HUES6 (cell line): ENCODE measurements around the gene PZP.
"Not testable (repeated sequence)": the region's sequence is repeated elsewhere in the genome, so short reads cannot be mapped to it uniquely, and the experiment has no call there.

Experiments
- H3K27ac ChIP-seq: 2 replicates; pipeline ENCODE4 v1.7.0; 2013; ENCODE audit warnings: low read depth, mild to moderate bottlenecking, low read length, inconsistent platforms
- H3K27me3 ChIP-seq: 2 replicates; pipeline ENCODE4 v1.6.1; 2013; ENCODE audit warnings: low read length; ENCODE audit not compliant: control insufficient read depth, insufficient read depth
- H3K36me3 ChIP-seq: 2 replicates; pipeline ENCODE4 v1.6.1; 2013; ENCODE audit warnings: low read length; ENCODE audit not compliant: control insufficient read depth, insufficient read depth
- H3K4me1 ChIP-seq: 2 replicates; pipeline ENCODE4 v1.6.1; 2013; ENCODE audit warnings: low read length; ENCODE audit not compliant: control insufficient read depth, insufficient read depth
- H3K4me3 ChIP-seq: 2 replicates; pipeline ENCODE4 v1.5.1; 2013; ENCODE audit warnings: low read depth, low read length
- H3K9ac ChIP-seq: one replicate; pipeline ENCODE4 v1.6.1; 2013; ENCODE audit warnings: mild to moderate bottlenecking, low read length
- H3K9me3 ChIP-seq: 2 replicates; pipeline ENCODE4 v1.6.1; 2013; ENCODE audit warnings: low read depth, low read length; ENCODE audit not compliant: control insufficient read depth, insufficient read depth

The PZP gene

DNA sequence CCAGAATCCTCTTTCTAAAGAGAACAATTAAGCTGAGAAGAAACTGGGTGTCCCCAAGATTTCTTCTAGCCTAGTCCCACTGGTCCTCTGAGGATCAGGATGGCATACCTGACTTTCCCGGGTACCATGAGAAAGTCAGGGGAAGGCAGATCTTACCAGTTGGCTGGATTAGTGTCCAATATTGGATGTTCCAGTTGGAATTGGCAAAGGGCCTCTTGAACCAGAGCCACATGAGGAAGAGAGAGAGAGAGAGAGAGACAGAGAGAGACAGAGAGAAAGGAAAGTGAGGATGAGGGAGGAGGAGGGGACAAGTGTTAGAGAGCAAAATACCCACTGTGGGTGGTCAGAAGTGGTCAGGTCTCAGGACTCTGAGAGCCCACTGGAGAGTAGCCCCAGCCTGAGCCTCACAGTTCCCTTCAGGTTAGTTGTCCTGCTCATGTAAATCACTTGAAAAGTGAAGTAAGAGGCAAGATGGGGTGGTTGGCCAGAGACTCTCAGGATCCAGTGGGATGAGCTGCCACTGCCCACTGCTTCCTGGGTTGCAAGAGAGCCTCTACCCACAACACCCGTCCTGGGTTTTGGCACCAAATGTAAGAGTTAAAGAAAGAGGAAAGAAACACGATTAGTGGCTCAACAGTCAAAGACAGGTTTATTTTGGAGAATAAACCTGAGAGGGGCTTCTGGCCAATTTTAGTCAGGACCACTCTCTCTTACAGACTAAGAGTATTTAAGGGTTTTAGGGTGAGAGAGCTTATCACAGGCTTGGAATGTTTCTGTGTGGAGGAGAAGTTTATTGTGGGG is 64.1 kb downstream of the PZP start:
- Histone ChIP-seq H3K27ac (no peak overlapping the region), H3K9ac (no peak overlapping the region)

DNA sequence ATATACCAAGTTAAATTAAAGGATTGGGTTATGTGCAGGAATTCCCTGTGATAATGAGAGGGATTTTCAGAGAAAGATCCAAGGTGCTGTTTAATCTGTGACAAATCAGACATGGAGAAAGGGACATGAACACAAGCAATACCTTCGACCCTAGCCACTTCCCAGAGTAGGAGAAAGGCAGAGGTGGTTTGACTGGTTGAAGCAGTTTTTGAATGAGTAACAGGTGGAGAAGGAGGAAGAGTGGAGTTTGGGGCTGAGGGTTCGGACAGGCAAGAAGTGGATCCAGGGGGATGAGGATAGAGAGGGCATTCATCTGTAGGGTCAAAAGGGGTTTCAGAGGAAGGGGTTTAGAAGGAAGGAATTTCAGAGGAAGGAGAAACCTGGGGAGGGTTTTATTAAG is 65.1 kb downstream of the PZP start:
- Histone ChIP-seq H3K36me3 (no peaks in the 10 kb centered on the region), H3K27me3 (no peaks in the 10 kb centered on the region), H3K4me3 (no peak overlapping the region), H3K9ac (no peak overlapping the region), H3K27ac (no peak overlapping the region), H3K9me3 (peaks cover 44% of the 10 kb centered on the region), H3K4me1 (no peaks in the 10 kb centered on the region)

More for the DNA sequence above, 64.1 kb downstream of the PZP start:
- Histone ChIP-seq H3K4me1 (no peaks in the 10 kb centered on the region), H3K4me3 (no peak overlapping the region), H3K9me3 (peaks cover 43% of the 10 kb centered on the region), H3K36me3 (no peaks in the 10 kb centered on the region), H3K27me3 (no peaks in the 10 kb centered on the region)

DNA sequence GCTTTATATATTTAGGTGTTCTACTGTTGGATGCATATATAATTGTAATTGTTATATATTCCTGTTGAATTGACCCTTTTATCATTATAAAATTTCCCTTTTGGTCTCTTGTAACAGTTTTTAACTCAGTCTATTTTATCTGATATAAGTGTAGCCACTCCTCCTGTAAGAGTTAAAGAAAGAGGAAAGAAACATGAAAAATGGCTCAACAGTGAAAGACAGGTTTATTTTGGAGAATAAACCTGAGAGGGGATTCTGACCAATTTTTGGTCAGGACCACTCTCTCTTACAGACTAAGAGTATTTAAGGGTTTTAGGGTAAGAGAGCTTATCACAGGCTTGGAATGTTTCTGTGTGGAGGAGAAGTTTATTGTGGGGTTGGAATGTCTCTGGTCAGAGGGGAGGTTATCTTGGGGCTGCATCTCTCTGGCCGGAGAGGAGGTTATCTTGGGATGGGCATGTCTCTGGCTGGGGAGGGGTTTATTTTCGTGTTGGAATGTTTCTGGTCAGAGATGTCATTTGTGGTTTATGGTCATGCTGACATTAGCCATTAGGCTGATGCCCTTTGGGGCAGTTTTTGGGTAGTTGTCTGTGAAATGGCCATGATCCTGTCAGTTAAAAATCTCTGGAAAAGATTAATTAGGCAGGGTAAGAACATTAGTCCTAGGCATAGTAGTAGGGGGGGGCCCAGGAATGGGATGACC is 68.5 kb downstream of the PZP start:
- H3K9me3 ChIP-seq, result peaks cover 36% of the 10 kb centered on the region
- not testable (repeated sequence) for H3K4me3 ChIP-seq, H3K27me3 ChIP-seq, H3K9ac ChIP-seq, H3K36me3 ChIP-seq, H3K4me1 ChIP-seq, H3K27ac ChIP-seq

DNA sequence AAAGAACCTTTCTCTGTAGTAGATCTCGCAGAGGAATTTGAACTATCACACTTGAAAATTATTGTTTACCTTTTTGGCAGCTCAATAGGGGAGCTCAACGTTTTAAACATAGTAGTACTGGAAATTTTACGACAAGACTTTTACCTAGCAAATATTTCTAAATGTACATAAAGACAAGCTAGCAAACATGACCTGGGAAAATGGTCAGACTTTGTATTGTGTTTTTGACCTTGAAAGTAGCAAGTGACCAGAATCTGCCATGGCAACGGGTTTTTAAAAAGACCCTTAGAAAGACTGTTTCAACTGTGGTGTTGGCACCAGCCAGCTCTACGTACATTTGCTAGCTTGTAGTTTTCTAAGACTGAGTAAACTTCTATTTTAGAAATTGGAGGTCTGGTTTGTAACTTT is 72.3 kb downstream of the PZP start:
- H3K36me3 ChIP-seq, result no peaks in the 10 kb centered on the region
- H3K27me3 ChIP-seq, result no peaks in the 10 kb centered on the region
- H3K9me3 ChIP-seq, result peaks cover 17% of the 10 kb centered on the region; the same call in 1 of the 2 replicates
- H3K9ac ChIP-seq, result no peak overlapping the region
- no peak overlapping the region for H3K4me3 ChIP-seq
- H3K27ac ChIP-seq, result no peak overlapping the region
- no peaks in the 10 kb centered on the region for H3K4me1 ChIP-seq

DNA sequence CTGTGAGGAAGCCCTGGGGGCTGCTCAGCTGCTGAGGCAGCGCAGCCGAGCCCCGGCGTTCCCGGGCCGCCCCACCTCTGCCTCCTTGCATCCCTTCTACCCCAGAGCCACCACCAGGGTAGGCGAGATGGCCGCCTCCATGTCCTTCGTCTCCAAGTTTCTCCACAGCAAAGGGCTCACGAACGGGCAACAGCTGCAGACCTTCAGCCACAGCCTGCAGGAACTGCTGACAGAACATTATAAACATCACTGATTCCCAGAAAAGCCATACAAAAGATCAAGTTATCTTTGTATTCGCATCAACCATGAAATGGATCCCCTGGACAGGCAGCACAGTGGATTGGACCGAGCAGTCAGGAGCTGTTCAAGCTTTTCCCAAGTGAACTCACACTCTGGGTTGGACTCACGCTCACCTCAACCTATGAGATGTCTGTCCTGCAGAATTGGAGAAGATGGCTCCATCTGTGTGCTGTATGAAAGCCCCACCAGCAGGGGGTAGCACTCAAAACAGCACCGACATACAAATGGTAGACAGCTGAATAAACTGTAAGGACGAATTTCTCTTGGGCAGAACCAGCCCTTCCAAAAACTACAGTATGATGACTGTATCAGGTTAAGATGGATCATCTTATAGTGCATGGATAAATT is 73.1 kb downstream of the PZP start:
- Histone ChIP-seq H3K9ac (no peak overlapping the region), H3K9me3 (peaks cover 10% of the 10 kb centered on the region; the same call in 1 of the 2 replicates), H3K36me3 (no peaks in the 10 kb centered on the region), H3K4me1 (no peaks in the 10 kb centered on the region), H3K27me3 (no peaks in the 10 kb centered on the region), H3K4me3 (no peak overlapping the region), H3K27ac (no peak overlapping the region)

DNA sequence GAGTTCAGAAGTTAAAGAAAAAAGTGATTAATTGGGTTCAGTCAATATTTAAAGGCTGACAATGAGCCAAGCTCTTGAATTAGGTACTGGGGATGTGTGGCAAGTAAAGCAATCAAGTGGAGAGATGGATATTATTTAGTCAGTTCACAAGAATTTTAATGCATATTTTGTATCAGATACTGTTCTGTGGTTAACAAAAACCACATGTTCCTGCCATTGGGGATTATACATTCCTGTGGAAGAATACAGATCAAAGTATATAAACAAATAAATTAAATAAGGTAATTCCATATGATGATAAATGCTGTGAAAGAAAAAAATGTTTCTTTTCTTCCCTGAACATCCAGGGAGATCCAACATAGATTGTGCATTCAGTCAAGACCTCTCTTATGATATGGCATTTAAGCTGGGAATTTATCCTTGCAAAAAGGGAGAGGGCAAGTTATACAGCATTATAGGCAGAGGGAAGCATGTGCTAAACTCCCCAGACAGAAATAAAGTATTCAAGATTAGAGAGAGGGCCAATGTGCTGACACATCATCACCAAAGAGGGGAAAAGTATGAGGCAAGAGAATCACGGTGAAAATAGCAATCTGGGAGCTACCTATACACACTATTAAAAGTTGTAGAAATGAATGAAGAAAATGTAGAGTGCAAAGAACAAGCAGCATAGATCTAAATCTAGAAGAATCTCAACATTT is 74.8 kb downstream of the PZP start:
- no peaks in the 10 kb centered on the region; the same call in 1 of the 2 replicates for H3K9me3 ChIP-seq
- H3K4me1 ChIP-seq, result no peaks in the 10 kb centered on the region
- H3K36me3 ChIP-seq, result no peaks in the 10 kb centered on the region
- H3K9ac ChIP-seq, result no peak overlapping the region
- no peak overlapping the region for H3K27ac ChIP-seq
- no peaks in the 10 kb centered on the region for H3K27me3 ChIP-seq
- H3K4me3 ChIP-seq, result no peak overlapping the region

DNA sequence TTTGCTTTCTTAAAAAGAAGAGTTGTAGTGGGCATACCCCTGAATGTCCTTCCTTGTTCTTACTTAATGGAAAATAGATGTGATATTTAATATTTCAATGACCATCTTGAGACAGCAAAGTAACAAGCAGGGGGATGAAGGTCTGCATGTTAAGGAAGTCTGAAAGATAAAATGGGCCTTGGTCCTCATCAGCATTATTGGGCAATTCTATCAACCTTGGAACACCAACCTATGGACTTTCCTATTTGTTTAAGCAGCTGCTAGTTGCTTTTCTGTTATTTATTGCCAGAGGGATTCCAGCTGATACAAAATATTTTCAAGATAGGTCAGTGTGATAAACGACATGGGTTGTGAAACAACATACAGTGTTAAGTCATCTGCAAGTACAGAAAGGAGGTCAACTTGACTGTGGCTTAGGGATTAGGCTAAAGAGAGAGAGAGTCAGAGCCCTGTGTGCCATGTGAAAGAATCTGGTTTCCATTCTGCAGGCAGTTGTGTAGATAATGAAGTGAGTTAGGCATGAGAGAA is 76.1 kb downstream of the PZP start:
- Histone ChIP-seq H3K4me3 (no peak overlapping the region), H3K9ac (no peak overlapping the region), H3K27ac (no peak overlapping the region), H3K36me3 (no peaks in the 10 kb centered on the region), H3K27me3 (no peaks in the 10 kb centered on the region), H3K9me3 (no peaks in the 10 kb centered on the region; the same call in 1 of the 2 replicates), H3K4me1 (no peaks in the 10 kb centered on the region)

DNA sequence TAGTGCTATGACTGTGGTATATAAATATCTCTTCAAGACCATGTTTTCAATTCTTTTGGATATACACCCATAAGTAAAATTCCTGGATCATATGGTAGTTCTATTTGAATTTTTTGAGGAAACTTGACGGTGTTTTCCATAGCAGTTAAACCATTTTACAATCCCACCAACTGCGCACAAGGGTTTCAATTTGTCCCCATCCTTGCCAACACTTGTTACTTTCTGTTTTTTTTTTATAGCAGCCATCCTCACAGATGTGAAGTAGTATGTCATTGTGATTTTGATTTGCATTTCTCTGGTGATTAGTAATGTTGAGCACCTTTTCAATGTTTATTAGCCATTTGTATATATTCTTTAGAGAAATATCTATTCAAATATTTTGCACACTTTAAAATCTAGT is 78.0 kb downstream of the PZP start:
- Histone ChIP-seq H3K4me3 (no peak overlapping the region), H3K9ac (no peak overlapping the region), H3K9me3 (no peaks in the 10 kb centered on the region; the same call in 1 of the 2 replicates), H3K27ac (no peak overlapping the region), H3K36me3 (no peaks in the 10 kb centered on the region), H3K4me1 (no peaks in the 10 kb centered on the region), H3K27me3 (no peaks in the 10 kb centered on the region)

DNA sequence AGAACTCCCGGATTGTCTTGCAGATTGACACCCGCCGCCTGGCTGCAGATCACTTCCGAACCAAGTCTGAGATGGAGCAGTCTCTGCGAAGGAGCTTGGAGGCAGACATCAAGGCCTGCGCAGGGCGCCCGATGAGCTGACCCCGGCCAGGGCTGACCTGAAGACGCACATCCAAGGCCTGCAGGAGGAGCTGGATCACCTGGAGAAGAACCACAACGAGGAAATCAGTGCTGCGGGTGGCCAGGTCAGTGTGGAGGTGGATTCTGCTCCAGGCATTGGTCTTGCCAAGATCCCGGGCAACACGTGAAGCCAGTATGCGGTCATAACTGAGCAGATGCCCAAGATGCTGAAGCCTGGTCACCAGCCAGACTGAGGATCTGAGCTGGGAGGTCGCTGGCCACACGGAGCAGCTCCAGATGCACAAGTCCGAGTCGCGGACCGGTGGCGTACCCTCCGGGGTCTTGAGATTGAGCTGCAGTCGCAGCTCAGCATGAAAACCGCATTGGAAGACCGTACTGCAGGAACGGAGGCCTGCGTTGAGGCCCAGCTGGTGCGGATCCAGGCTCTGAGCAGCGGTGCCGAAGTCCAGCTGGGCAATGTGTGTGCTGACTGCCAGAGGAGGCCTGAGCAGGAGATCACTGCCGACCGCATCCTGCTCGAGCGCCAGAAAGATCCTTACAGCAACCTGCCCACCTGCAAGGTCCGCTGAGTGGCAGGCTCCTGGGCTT is 80.1 kb downstream of the PZP start:
- H3K27ac ChIP-seq, result no peak overlapping the region
- no peak overlapping the region for H3K9ac ChIP-seq
- H3K4me1 ChIP-seq, result no peaks in the 10 kb centered on the region
- no peaks in the 10 kb centered on the region for H3K27me3 ChIP-seq
- no peak overlapping the region for H3K4me3 ChIP-seq
- H3K9me3 ChIP-seq, result no peaks in the 10 kb centered on the region; the same call in 1 of the 2 replicates
- H3K36me3 ChIP-seq, result no peaks in the 10 kb centered on the region

DNA sequence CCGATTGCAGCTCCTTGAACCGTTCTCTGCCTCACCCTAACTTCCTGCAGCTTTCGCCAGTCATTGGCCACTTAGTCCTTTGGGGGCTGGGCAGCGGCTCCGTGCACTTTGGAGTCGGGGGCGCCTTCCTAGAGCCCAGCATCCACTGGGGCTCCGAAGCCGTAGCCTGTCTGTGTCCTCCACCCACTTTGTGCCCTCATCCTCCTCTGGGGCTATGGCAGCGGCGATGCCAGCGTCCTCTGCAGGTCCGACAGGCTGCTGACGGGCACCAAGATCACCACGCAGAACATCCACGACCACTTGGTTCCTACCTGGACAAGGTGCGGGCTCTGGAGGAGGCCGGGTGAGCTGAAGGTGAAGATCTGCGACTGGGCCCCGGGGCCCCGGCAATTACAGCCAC is 80.7 kb downstream of the PZP start:
- H3K4me3 ChIP-seq, result no peak overlapping the region
- H3K9ac ChIP-seq, result no peak overlapping the region
- no peak overlapping the region for H3K27ac ChIP-seq
- no peaks in the 10 kb centered on the region for H3K4me1 ChIP-seq
- no peaks in the 10 kb centered on the region for H3K36me3 ChIP-seq
- H3K9me3 ChIP-seq, result no peaks in the 10 kb centered on the region; the same call in 1 of the 2 replicates
- H3K27me3 ChIP-seq, result no peaks in the 10 kb centered on the region
